Liver (tissue), 9 donors: ENCODE results near the gene NT5C1A. TPM values are rescaled to one million over a fixed set of nuclear protein-coding genes. Genes with fewer than 3 reads are reported as not detected.

Experiments
- DNase-seq: peaks from one replicate; pipeline ENCODE4 v3.0.0-alpha.2; 2017; ENCODE audit warnings: low spot score
- H3K27ac ChIP-seq, 2 donors: one replicate each; pipeline ENCODE4 v1.7.0; 2013; ENCODE audit warnings: inconsistent platforms in 2 of 2, low read length in 2 of 2, control low read depth in 1 of 2, low read depth in 1 of 2, mild to moderate bottlenecking in 1 of 2
- H3K27me3 ChIP-seq, 4 donors: one replicate each; pipeline versions ENCODE4 v1.6.1 to v1.7.0; 2013; ENCODE audit warnings: low read length in 3 of 4, inconsistent platforms in 1 of 4, mild to moderate bottlenecking in 1 of 4, moderate library complexity in 1 of 4; ENCODE audit not compliant: control insufficient read depth in 4 of 4, insufficient read depth in 4 of 4
- H3K36me3 ChIP-seq, 4 donors: one replicate each; pipeline versions ENCODE4 v1.6.1 to v1.7.0; 2013; ENCODE audit warnings: low read length in 3 of 4, mild to moderate bottlenecking in 3 of 4, low read depth in 1 of 4, moderate library complexity in 1 of 4; ENCODE audit not compliant: control insufficient read depth in 4 of 4, insufficient read depth in 3 of 4
- H3K4me1 ChIP-seq, 4 donors: one replicate each; pipeline versions ENCODE4 v1.6.1 to v1.7.0; 2013; ENCODE audit warnings: low read length in 3 of 4, mild to moderate bottlenecking in 3 of 4, moderate library complexity in 1 of 4; ENCODE audit not compliant: control insufficient read depth in 4 of 4, insufficient read depth in 4 of 4
- H3K4me3 ChIP-seq, 3 donors: one replicate each; pipeline versions ENCODE4 v1.6.1 to v1.7.0; 2013; ENCODE audit warnings: low read length in 3 of 3, control low read depth in 1 of 3, low read depth in 1 of 3, mild to moderate bottlenecking in 1 of 3
- H3K9ac ChIP-seq, 2 donors: one replicate each; pipeline ENCODE4 v1.7.0; 2013; ENCODE audit warnings: low read length in 2 of 2, mild to moderate bottlenecking in 2 of 2, moderate library complexity in 2 of 2, control low read depth in 1 of 2, low read depth in 1 of 2
- H3K9me3 ChIP-seq, 4 donors: one replicate each; pipeline versions ENCODE4 v1.6.1 to v1.7.0; 2013; ENCODE audit warnings: low read length in 3 of 4; ENCODE audit not compliant: control insufficient read depth in 4 of 4
- ATF3 ChIP-seq: IDR thresholded peaks from 2 replicates; pipeline ENCODE4 v1.6.1; 2016; ENCODE audit warnings: antibody characterized with exemption
- CTCF ChIP-seq: fragments of 150-350 bp; IDR thresholded peaks from 2 replicates; pipeline ENCODE4 v1.5.1; 2017; ENCODE audit warnings: improper control_type of control experiment, low read depth, low read length; ENCODE audit not compliant: missing input control
- EGR1 ChIP-seq, 2 donors: IDR thresholded peaks; 2 replicates each; pipeline ENCODE4 v1.6.1; 2016 to 2018; ENCODE audit warnings: antibody characterized with exemption in 2 of 2, low read depth in 2 of 2
- FOXA2 ChIP-seq: IDR thresholded peaks from 2 replicates; pipeline ENCODE4 v1.6.1; 2016; ENCODE audit warnings: antibody characterized with exemption
- GABPA ChIP-seq, 2 donors: IDR thresholded peaks in 1 of 2; conservative IDR thresholded peaks in 1 of 2; 2 replicates each; pipeline ENCODE4 v1.6.1; 2016; ENCODE audit warnings: antibody characterized with exemption in 2 of 2, mild to moderate bottlenecking in 1 of 2, moderate library complexity in 1 of 2
- HNF4A ChIP-seq, 2 donors: conservative IDR thresholded peaks; 2 replicates each; pipeline ENCODE4 v1.6.1; 2016; ENCODE audit warnings: antibody characterized with exemption in 2 of 2, mild to moderate bottlenecking in 2 of 2
- HNF4G ChIP-seq: IDR thresholded peaks from 2 replicates; pipeline ENCODE4 v1.6.1; 2016; ENCODE audit warnings: antibody characterized with exemption
- MAX ChIP-seq: IDR thresholded peaks from 2 replicates; pipeline ENCODE4 v1.6.1; 2016; ENCODE audit warnings: antibody characterized with exemption
- NR2F2 ChIP-seq: IDR thresholded peaks from 2 replicates; pipeline ENCODE4 v1.6.1; 2016; ENCODE audit warnings: antibody characterized with exemption
- RAD21 ChIP-seq, 2 donors: IDR thresholded peaks; 2 replicates each; pipeline ENCODE4 v1.6.1; 2016; ENCODE audit warnings: antibody characterized with exemption in 2 of 2, mild to moderate bottlenecking in 2 of 2
- RXRA ChIP-seq, 2 donors: IDR thresholded peaks; 2 replicates each; pipeline ENCODE4 v1.6.1; 2017 to 2018; ENCODE audit warnings: antibody characterized with exemption in 2 of 2, mild to moderate bottlenecking in 1 of 2
- SP1 ChIP-seq: IDR thresholded peaks from 2 replicates; pipeline ENCODE4 v1.6.1; 2018; ENCODE audit warnings: antibody characterized with exemption, mild to moderate bottlenecking
- ZBTB33 ChIP-seq: IDR thresholded peaks from 2 replicates; pipeline ENCODE4 v1.6.1; 2016; ENCODE audit warnings: antibody characterized with exemption
- whole genome bisulfite sequencing: extraction: QIAGEN DNeasy Blood & Tissue Kit; methylation state at CpG from one replicate; pipeline ENCODE4 v1.1.7; 2013; 5-methylcytosine and 5-hydroxymethylcytosine counted together
- polyA plus RNA-seq, 2 donors: library from polyadenylated mRNA; stranded (reverse) in 1 of 2; unstranded in 1 of 2; fragments of 200-250 nt in 1 of 2; fragments of >200 nt in 1 of 2; fragmentation: Nextera tagmentation in 1 of 2; extraction: Ambion mirVana in 1 of 2; gene quantifications; one replicate each; pipeline versions ENCODE4 v1.2.1 to v1.2.3, GENCODE V29; 2013 to 2015
- total RNA-seq, 2 donors: library from RNA; depleted of rRNA; stranded (reverse); fragments of >200 nt; gene quantifications; one replicate each; pipeline ENCODE4 v1.2.3, GENCODE V29; 2014
- donor health status: healthy.
- donor health status: healthy.
- donor health status: healthy.
- donor health status: healthy.
- donor health status: healthy.

NT5C1A gene
- total and polyA plus RNA-seq, 4 donors, result 0.05 to 0.08 TPM; not detected in 2

GRCh38 chr1:39631361-39632322 is 40.3 kb downstream of the NT5C1A start:
- Histone ChIP-seq H3K9me3 (no peaks in the 10 kb centered on the region), H3K4me3 (no peak overlapping the region), H3K9ac (no peak overlapping the region), H3K36me3 (no peaks in the 10 kb centered on the region), H3K4me1 (peaks cover 0 to 4% (median 0%) of the 10 kb centered on the region in 4 donors), H3K27me3 (peaks cover 0 to 8% (median 0%) of the 10 kb centered on the region in 4 donors), H3K27ac (no peak overlapping the region)
- DNase-seq, result no peak
- TF ChIP-seq FOXA2 (no peak), ATF3 (no peak), NR2F2 (no peak), RAD21 (IDR thresholded peaks at IDR 0.05) (no peak), EGR1 (IDR thresholded peaks at IDR 0.05; ENCODE audit: low read depth in 2 of 2) (no peak), HNF4A (conservative IDR thresholded peaks at IDR 0.05) (no peak), ZBTB33 (no peak), GABPA (IDR thresholded peaks at IDR 0.05 in 1 of 2, conservative IDR thresholded peaks at IDR 0.05 in 1 of 2) (no peak), RXRA (IDR thresholded peaks at IDR 0.05) (no peak), SP1 (no peak), MAX (no peak)
- WGBS, result 81% methylated on average over 16 of the region's 16 CpGs

GRCh38 chr1:39628807-39629350 is 43.0 kb downstream of the NT5C1A start:
- Histone ChIP-seq H3K36me3 (no peaks in the 10 kb centered on the region), H3K9ac (no peak overlapping the region), H3K4me1 (peaks cover 0 to 4% (median 0%) of the 10 kb centered on the region in 4 donors), H3K27ac (no peak overlapping the region), H3K27me3 (peaks cover 0 to 4% (median under 1%) of the 10 kb centered on the region in 4 donors), H3K4me3 (no peak overlapping the region), H3K9me3 (no peaks in the 10 kb centered on the region)
- TF ChIP-seq MAX, result no peak
- no peak for TF ChIP-seq HNF4A (conservative IDR thresholded peaks at IDR 0.05)
- no peak for TF ChIP-seq SP1
- no peak for TF ChIP-seq FOXA2
- no peak for TF ChIP-seq NR2F2
- no peak for TF ChIP-seq ZBTB33
- no peak for TF ChIP-seq CTCF
- TF ChIP-seq HNF4G, result no peak
- DNase-seq, result no peak
- 93% methylated on average over 11 of the region's 11 CpGs for WGBS
